ENCODE results near the gene CYB5D1.

Gene CYB5D1

DNA sequence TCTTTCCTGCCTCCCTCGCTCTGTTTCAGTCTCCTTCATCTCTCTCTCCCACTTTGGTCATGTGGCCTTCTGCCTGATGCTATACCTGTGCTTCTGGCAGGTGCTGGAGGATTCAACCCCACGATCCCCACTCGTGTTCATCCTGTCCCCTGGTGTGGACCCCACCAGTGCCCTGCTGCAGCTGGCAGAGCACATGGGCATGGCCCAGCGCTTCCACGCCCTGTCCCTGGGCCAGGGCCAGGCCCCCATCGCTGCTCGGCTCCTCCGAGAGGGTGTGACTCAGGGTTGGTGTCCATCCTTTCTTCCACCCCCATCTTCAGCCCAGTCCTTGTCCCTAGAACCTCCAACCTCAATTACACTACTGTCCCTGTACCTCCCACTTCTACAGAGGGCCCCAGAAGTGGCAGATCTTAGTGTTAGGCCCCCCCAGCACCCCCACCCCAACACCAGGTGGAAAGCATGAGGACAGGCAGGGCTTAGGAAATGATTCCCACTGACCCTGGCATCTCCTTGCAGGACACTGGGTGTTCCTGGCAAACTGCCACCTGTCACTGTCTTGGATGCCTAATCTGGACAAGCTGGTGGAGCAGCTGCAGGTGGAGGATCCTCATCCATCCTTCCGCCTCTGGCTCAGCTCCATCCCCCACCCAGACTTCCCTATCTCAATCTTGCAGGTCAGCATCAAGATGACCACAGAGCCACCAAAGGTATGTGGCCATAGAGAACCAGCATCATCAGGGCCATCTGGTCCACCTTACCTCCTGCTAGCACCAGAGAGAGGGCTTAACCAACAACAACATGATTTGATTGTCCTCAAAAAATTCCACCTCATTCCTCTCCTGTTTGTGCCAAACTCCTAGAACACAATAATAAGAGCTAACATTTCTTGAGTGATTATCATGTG lies 33.5 kb upstream of the CYB5D1 start:
- no peaks in the 10 kb centered on the region for H3K9me3 Mint-ChIP-seq
- DNase-seq: no peak
- no peak overlapping the region for H3K27ac Mint-ChIP-seq
- no peak overlapping the region for H3K4me3 Mint-ChIP-seq
- peaks cover 51% of the 10 kb centered on the region for H3K27me3 Mint-ChIP-seq
- no peaks in the 10 kb centered on the region for H3K4me1 Mint-ChIP-seq
- CTCF ChIA-PET: interaction anchor here (0.8 to 2.1 kb wide), 9 partner anchors 9 to 173 kb away, joined by 3 to 12 read pairs (median 4); partner anchors contain the start of genes KDM6B and NAA38
- no peaks in the 10 kb centered on the region for H3K36me3 Mint-ChIP-seq

DNA sequence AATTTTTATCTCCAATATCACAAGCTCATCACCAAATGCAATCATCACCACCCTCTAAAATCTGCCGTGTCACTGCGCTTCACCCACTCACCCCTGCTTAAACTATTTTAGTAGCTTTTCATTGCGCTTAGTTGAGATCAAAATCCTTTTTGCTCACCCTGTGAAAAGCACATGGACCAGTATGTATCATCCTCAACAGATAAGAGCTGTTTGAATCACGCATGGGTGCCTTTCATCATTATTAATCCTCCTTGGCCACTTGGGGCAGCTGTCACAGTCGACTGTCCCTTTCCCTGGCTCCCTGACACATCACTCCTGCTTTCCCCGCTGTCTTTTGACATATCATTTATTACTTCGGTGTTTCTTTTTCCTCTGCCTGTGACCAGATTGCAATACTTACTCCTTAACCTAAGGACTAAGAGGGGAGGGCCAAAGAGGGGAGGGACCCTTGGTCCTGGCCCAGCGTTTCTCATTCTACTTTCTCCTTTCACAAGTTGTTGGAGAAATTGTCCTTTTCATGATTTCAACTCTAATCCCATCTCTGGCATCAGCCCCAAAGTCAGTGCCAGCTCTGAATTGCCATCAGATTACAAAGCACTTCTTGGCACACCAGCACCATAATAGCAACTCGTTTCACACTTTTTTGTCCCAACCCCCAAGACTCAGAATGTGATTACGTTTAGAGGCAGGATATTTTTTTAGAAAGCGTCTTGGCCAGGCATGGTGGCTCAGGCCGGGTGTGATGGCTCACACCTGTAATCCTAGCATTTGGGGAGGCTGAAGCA lies 32.4 kb upstream of the CYB5D1 start:
- DNase-seq: no peak
- H3K4me1 Mint-ChIP-seq: no peaks in the 10 kb centered on the region
- CTCF ChIA-PET: interaction anchor here (0.8 to 2.1 kb wide), 7 partner anchors 8 to 172 kb away, joined by 3 to 12 read pairs (median 4); partner anchors contain the start of genes KDM6B and NAA38
- H3K9me3 Mint-ChIP-seq: no peaks in the 10 kb centered on the region
- H3K27ac Mint-ChIP-seq: no peak overlapping the region
- no peaks in the 10 kb centered on the region for H3K36me3 Mint-ChIP-seq
- no peak overlapping the region for H3K4me3 Mint-ChIP-seq
- peaks cover 50% of the 10 kb centered on the region for H3K27me3 Mint-ChIP-seq

DNA sequence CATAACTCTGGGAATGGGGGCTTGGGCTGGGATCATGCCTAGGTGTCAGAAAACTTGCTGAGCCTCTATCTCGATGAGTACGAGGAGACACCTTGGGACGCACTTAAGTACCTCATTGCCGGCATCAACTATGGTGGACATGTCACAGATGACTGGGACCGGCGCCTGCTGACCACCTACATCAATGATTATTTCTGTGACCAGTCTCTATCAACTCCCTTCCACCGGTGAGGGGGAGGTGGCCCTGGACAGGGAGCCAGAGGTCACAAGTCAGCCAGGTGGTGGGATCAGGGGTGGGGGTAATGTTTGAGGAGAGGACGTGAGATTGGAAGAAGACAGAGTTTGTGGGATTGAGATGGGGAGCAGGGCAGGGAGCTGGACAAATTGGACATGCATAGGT lies 27.2 kb upstream of the CYB5D1 start:
- Mint-ChIP-seq H3K36me3 (no peaks in the 10 kb centered on the region), H3K27ac (no peak overlapping the region), H3K27me3 (peaks cover 62% of the 10 kb centered on the region), H3K4me3 (no peak overlapping the region), H3K4me1 (peaks cover 12% of the 10 kb centered on the region), H3K9me3 (no peaks in the 10 kb centered on the region)
- DNase-seq: no peak
- CTCF ChIA-PET: no interaction called here

DNA sequence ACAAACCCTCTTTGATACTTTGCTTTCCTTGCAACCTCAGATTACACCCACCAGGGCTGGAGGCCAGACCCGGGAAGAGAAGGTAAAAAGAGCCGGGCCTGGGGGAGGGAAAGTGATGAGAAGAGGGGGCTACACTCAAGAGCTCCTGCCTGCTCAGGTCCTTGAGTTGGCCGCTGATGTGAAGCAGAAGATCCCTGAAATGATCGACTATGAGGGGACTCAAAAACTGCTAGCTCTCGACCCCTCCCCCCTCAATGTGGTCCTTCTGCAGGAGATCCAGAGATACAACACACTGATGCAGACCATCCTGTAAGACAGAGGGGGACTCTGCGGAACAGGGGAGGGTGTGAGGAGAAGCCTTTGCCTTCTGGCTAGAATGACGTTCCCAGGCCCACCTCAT lies 26.6 kb upstream of the CYB5D1 start:
- Mint-ChIP-seq H3K27ac (no peak overlapping the region), H3K36me3 (no peaks in the 10 kb centered on the region), H3K4me1 (peaks cover 15% of the 10 kb centered on the region), H3K27me3 (peaks cover 58% of the 10 kb centered on the region), H3K4me3 (no peak overlapping the region), H3K9me3 (no peaks in the 10 kb centered on the region)
- DNase-seq: no peak
- CTCF ChIA-PET: no interaction called here

GRCh38 chr17:7832431-7832830 lies 25.4 kb upstream of the CYB5D1 start:
- no peak for DNase-seq
- Mint-ChIP-seq H3K27me3 (peaks cover 52% of the 10 kb centered on the region), H3K27ac (no peak overlapping the region), H3K4me3 (no peak overlapping the region), H3K9me3 (no peaks in the 10 kb centered on the region), H3K36me3 (no peaks in the 10 kb centered on the region), H3K4me1 (peaks cover 27% of the 10 kb centered on the region)
- CTCF ChIA-PET: interaction anchor here (1.1 to 2.4 kb wide), 5 partner anchors 8 to 114 kb away, joined by 3 to 10 read pairs (median 5); partner anchors contain the start of gene DNAH2

GRCh38 chr17:7833011-7833794 lies 24.6 kb upstream of the CYB5D1 start:
- CTCF ChIA-PET: interaction anchor here (0.7 to 3.2 kb wide), 12 partner anchors 8 to 226 kb away, joined by 3 to 38 read pairs (median 4); partner anchors contain the start of genes DNAH2 and NAA38
- Mint-ChIP-seq H3K36me3 (no peaks in the 10 kb centered on the region), H3K4me3 (peak overlapping the region; percentile 98), H3K27ac (peak overlapping the region; percentile 40), H3K4me1 (peaks cover 32% of the 10 kb centered on the region), H3K27me3 (peaks cover 47% of the 10 kb centered on the region), H3K9me3 (no peaks in the 10 kb centered on the region)
- DNase-seq: no peak

DNA sequence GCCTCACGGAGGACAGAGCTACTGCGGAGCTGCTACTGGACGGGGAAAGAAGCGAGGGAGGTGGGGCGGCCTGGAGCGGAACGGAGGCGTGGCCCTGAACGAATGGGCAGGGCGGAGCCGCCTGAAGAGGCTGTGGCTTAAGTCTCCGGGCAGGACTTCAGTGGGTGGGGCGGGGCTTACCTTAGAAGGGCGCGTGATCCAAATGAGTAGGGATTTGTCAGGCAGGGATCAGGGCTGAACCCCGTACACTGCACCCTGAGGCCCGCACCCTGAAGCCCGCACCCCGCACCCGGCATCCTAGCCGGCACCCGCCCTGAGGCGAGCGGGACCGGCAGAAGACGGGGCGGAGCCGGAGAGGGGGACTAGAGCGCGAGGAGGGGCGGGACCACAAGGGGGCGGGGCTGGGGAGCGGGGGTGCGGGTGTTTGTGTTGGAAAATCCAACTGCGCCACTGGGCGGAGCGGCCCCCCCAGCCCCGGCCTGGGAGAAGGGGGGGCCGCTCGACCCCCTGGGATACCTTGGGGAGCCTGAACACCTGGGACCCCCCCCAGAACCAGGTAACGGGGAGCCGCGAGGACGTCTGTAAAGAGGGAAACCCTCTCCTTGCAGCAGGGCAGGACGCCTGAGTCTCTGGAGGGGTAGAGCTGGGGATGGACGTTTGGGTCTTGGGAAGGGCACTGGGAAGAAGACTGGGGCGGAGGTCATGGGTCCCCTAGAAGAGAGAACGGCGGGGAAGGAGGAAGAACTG lies 23.8 kb upstream of the CYB5D1 start, which contains the start of gene KDM6B:
Gene KDM6B (plus strand): TSS at position 423 of the 747 bp plus-strand sequence. CDS start 11,338 bp downstream, outside the sequence.
- Mint-ChIP-seq H3K36me3 (no peaks in the 10 kb centered on the region), H3K27me3 (peaks cover 46% of the 10 kb centered on the region), H3K4me1 (peaks cover 39% of the 10 kb centered on the region), H3K4me3 (peak within 1 kb of the TSS; percentile 98), H3K27ac (peak within 1 kb of the TSS; percentile 97), H3K9me3 (no peaks in the 10 kb centered on the region)
- CTCF ChIA-PET: interaction anchor here (0.7 to 3.2 kb wide), 14 partner anchors 9 to 225 kb away, joined by 3 to 38 read pairs (median 5); partner anchors contain the start of genes CNTROB, NAA38 and TRAPPC1
- DNase-seq: peak; percentile 94

- CTCF ChIA-PET: interaction anchor here (1.0 to 3.2 kb wide), 13 partner anchors 9 to 225 kb away, joined by 3 to 38 read pairs (median 4); partner anchors contain the start of genes CNTROB, NAA38 and TRAPPC1
- Mint-ChIP-seq H3K27me3 (peaks cover 42% of the 10 kb centered on the region), H3K4me3 (peak overlapping the region; percentile 98), H3K36me3 (no peaks in the 10 kb centered on the region), H3K27ac (peak overlapping the region; percentile 97), H3K4me1 (peaks cover 45% of the 10 kb centered on the region), H3K9me3 (no peaks in the 10 kb centered on the region)
- DNase-seq: peak; percentile 66
These were observed 23.3 kb upstream of the CYB5D1 start for GRCh38 chr17:7834542-7834956.

GRCh38 chr17:7834957-7835813 lies 22.6 kb upstream of the CYB5D1 start:
- Mint-ChIP-seq H3K9me3 (no peaks in the 10 kb centered on the region), H3K4me3 (peak overlapping the region; percentile 98), H3K27ac (peak overlapping the region; percentile 97), H3K27me3 (peaks cover 41% of the 10 kb centered on the region), H3K36me3 (peaks cover 3% of the 10 kb centered on the region), H3K4me1 (peaks cover 51% of the 10 kb centered on the region)
- CTCF ChIA-PET: interaction anchor here (1.0 to 3.2 kb wide), 13 partner anchors 10 to 223 kb away, joined by 3 to 38 read pairs (median 4); partner anchors contain the start of genes CNTROB, NAA38 and TRAPPC1
- peak; percentile 94 for DNase-seq

GRCh38 chr17:7835814-7836595 lies 21.8 kb upstream of the CYB5D1 start:
- CTCF ChIA-PET: interaction anchor here (1.0 to 3.2 kb wide), 10 partner anchors 10 to 154 kb away, joined by 3 to 38 read pairs (median 4); partner anchors contain the start of genes CNTROB, NAA38 and TRAPPC1
- peak overlapping the region; percentile 90 for H3K27ac Mint-ChIP-seq
- H3K36me3 Mint-ChIP-seq: peaks cover 8% of the 10 kb centered on the region
- no peaks in the 10 kb centered on the region for H3K9me3 Mint-ChIP-seq
- H3K4me3 Mint-ChIP-seq: peak overlapping the region; percentile 98
- peak; percentile 59 for DNase-seq
- H3K27me3 Mint-ChIP-seq: peaks cover 33% of the 10 kb centered on the region
- peaks cover 59% of the 10 kb centered on the region for H3K4me1 Mint-ChIP-seq

GRCh38 chr17:7836596-7837407 lies 21.0 kb upstream of the CYB5D1 start:
- Mint-ChIP-seq H3K4me1 (peaks cover 65% of the 10 kb centered on the region), H3K27me3 (peaks cover 25% of the 10 kb centered on the region), H3K36me3 (peaks cover 8% of the 10 kb centered on the region), H3K9me3 (no peaks in the 10 kb centered on the region), H3K27ac (peak overlapping the region; percentile 90), H3K4me3 (peak overlapping the region; percentile 98)
- CTCF ChIA-PET: interaction anchor here (1.3 to 3.0 kb wide), 3 partner anchors 14 to 204 kb away, joined by 3 to 15 read pairs (median 3); no protein-coding TSS in a partner anchor
- DNase-seq: peak; percentile 73
